IPS-15b (cell line): Measurements from ENCODE around the gene SETD6.

Experiments used
- H3K27me3 ChIP-seq: one replicate; pipeline ENCODE4 v1.6.1; 2013; ENCODE audit warnings: low read length; ENCODE audit not compliant: control insufficient read depth, insufficient read depth
- H3K36me3 ChIP-seq: one replicate; pipeline ENCODE4 v1.6.1; 2013; ENCODE audit warnings: low read length; ENCODE audit not compliant: control insufficient read depth, insufficient read depth
- H3K4me1 ChIP-seq: one replicate; pipeline ENCODE4 v1.6.1; 2013; ENCODE audit warnings: mild to moderate bottlenecking, low read length; ENCODE audit not compliant: control insufficient read depth, insufficient read depth
- H3K4me3 ChIP-seq: one replicate; pipeline ENCODE4 v1.5.1; 2013; ENCODE audit warnings: low read depth, low read length
- H3K9ac ChIP-seq: one replicate; pipeline ENCODE4 v1.6.1; 2013; ENCODE audit warnings: low read depth, mild to moderate bottlenecking, low read length
- H3K9me3 ChIP-seq: one replicate; pipeline ENCODE4 v1.6.1; 2013; ENCODE audit warnings: mild to moderate bottlenecking, low read length; ENCODE audit not compliant: control insufficient read depth, insufficient read depth

Gene SETD6

DNA sequence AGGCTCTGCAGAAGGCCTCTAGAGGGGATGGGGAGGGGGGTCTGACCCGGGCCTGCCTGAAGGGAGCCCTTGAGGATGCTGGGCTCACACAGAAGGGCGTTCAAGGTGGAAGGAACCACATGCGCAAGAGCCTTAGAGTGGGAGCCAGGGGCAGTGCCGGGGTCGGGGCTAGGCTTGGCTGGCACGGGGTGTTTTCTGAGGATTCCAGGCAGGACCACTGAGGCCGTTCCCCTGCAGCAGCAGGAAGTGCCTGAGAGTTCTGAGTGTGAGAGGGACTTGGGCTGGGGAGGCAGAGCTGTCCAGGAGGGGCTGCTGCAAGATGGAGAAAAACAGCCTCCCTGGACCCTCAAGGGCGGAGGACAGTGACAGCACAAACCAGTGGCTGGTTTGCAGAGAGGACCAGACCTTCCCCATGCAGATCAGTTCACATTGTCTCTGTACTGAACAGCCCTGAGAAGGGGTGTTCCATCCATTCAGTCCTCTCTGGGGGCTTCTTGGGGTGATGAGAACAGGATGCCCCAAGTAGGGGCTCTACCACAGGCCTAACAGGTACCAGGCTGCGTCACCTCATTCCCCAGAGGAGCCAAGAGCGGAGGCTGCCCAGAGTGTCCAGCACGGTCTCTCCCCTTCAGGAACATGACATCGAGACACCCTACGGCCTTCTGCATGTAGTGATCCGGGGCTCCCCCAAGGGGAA is 12.0 kb upstream of the SETD6 start:
- H3K9me3 ChIP-seq: no peaks in the 10 kb centered on the region

DNA sequence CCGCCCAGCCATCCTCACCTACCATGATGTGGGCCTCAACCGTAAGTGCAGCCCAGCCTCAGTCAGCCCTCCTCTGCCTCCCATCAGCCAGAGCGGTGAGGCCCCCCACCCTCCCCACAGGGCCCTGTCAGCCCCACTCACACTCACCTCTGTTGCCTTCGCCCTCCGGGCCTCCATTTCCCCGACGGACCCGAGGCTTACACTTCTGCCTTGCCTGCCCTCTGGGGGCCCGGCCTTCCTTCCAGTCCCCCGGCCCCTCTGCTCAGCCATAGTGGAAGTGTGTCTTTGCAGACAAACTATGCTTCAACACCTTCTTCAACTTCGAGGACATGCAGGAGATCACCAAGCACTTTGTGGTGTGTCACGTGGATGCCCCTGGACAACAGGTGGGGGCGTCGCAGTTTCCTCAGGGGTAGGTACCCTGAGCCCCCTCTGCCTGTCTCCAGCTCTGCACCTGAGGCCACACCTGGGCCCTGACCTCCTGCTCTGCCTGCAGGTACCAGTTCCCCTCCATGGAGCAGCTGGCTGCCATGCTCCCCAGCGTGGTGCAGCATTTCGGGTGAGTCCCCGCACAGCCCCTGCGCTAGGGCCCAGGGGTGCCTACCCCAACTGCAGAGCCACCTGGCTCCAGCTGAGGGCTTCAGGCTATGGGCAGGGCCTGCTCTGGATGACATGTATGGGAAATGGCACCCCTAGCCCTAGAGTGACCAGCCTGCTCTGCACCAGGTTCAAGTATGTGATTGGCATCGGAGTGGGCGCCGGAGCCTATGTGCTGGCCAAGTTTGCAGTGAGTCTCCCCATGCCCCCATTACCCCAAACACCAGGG is 11.2 kb upstream of the SETD6 start:
- Histone ChIP-seq H3K36me3 (peaks cover 11% of the 10 kb centered on the region), H3K9me3 (no peaks in the 10 kb centered on the region), H3K27me3 (no peaks in the 10 kb centered on the region), H3K9ac (no peak overlapping the region), H3K4me1 (peaks cover 4% of the 10 kb centered on the region), H3K4me3 (no peak overlapping the region)

More for the DNA sequence above, 12.0 kb upstream of the SETD6 start:
- Histone ChIP-seq H3K27me3 (no peaks in the 10 kb centered on the region), H3K4me1 (peaks cover 4% of the 10 kb centered on the region), H3K4me3 (no peak overlapping the region), H3K9ac (no peak overlapping the region), H3K36me3 (peaks cover 10% of the 10 kb centered on the region)

DNA sequence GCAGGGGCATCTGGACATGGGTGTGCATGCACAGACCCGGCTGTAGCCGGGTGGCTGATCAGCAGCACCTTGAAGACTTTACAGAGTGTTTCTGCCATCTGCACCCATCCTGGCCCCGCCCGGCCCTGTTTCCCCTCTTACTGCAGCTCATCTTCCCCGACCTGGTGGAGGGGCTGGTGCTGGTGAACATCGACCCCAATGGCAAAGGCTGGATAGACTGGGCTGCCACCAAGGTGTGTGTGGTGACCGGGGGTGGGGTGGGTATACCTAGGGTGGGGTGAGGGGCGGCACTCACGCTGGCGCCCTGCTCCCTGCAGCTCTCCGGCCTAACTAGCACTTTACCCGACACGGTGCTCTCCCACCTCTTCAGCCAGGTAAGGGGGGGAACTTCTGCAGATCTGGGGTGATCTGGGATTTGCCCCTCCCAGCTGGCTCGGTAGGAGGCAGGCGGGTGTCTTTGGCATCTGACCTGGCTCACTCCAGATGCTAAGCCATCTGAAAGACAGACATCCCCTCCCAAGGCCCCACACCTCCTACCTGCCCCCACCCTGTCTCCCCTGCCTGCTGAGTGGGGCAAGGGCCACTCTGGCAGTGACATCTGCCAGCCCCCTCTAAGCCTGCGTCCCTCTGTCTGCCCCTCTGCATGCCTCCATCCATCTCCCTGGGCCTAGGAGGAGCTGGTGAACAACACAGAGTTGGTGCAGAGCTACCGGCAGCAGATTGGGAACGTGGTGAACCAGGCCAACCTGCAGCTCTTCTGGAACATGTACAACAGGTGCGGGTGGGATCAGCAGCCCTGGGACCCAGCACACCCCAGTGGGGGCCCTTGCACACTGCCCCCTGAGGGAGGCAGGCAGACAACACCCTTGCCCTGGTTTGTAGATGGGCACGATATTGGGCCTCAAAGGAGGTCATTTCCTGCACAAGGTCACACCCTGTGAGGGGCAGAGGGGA is 8.8 kb upstream of the SETD6 start:
- no peaks in the 10 kb centered on the region for H3K9me3 ChIP-seq
- no peak overlapping the region for H3K4me3 ChIP-seq
- H3K27me3 ChIP-seq: no peaks in the 10 kb centered on the region
- no peaks in the 10 kb centered on the region for H3K4me1 ChIP-seq
- no peak overlapping the region for H3K9ac ChIP-seq
- H3K36me3 ChIP-seq: peaks cover 19% of the 10 kb centered on the region

DNA sequence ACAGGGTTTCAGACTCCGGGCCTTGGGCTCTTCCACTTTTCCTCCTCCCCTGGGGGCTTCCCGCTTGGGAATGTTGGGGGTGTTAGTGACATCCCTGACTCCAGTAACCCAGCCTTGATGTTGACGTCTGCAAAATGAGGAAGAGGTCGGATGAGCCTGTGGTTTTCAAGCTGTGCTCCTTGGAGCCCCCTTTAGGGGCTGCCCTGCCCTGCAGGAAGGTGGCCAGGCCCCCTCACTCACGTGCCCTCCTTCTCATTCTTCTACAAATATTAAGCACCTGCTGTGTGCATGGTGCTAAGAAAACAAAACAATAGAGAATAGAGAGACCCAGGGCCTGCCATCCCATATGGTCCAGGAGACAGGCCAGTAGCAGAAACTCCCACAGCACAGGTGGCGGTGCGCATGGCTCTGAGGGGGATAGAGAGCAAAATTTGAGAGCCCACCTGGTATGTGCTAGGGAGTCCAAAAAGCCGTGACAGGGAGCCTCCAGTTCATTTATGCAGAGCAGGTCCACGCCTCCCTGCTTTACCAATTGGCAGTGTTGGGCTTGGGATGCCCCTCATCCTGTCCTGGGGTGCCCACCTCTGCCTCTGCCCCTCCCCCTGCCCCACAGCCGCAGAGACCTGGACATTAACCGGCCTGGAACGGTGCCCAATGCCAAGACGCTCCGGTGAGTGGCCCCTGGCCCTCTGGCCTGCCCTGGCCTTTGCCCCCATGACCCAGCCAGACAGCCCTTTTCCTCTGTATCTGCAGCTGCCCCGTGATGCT is 7.9 kb upstream of the SETD6 start:
- H3K4me1 ChIP-seq: no peaks in the 10 kb centered on the region
- H3K36me3 ChIP-seq: peaks cover 19% of the 10 kb centered on the region
- no peaks in the 10 kb centered on the region for H3K27me3 ChIP-seq
- H3K4me3 ChIP-seq: no peak overlapping the region
- H3K9me3 ChIP-seq: no peaks in the 10 kb centered on the region
- H3K9ac ChIP-seq: no peak overlapping the region

DNA sequence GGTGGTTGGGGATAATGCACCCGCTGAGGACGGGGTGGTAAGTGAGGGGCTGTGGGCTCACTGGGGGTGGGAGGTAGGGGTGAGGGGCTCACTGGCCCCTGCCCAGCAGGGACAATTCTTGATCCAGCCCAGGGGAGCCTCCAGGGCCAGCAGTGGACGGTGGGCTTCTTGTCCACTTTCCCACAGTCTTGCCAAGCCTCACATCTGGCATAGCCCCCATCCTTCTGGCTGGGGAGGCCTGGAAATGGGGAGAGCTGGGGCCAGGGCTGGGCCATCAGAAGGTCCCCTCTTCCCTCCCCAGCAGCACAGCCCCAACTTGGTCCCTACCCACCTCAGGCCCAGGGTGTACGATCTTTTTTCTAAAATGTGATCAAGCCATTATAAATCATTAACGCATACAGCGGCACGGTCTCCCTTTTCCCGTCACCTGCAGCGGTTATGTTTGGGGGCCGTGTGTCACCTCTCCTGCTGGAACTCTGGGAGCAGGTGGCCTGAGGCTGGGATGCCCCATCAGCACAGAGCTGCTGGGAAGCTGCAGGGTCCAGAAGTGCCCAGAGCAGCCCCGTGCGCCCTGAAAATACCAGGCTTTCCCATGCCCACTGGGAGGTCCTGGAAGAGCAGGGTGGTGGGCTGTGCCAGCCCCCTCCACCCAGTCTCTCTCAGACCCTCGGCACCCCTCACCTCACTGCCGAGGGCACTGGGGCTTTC is 7.2 kb upstream of the SETD6 start:
- H3K9ac ChIP-seq: no peak overlapping the region
- peaks cover 19% of the 10 kb centered on the region for H3K36me3 ChIP-seq
- H3K9me3 ChIP-seq: no peaks in the 10 kb centered on the region
- no peaks in the 10 kb centered on the region for H3K27me3 ChIP-seq
- H3K4me1 ChIP-seq: no peaks in the 10 kb centered on the region
- no peak overlapping the region for H3K4me3 ChIP-seq

DNA sequence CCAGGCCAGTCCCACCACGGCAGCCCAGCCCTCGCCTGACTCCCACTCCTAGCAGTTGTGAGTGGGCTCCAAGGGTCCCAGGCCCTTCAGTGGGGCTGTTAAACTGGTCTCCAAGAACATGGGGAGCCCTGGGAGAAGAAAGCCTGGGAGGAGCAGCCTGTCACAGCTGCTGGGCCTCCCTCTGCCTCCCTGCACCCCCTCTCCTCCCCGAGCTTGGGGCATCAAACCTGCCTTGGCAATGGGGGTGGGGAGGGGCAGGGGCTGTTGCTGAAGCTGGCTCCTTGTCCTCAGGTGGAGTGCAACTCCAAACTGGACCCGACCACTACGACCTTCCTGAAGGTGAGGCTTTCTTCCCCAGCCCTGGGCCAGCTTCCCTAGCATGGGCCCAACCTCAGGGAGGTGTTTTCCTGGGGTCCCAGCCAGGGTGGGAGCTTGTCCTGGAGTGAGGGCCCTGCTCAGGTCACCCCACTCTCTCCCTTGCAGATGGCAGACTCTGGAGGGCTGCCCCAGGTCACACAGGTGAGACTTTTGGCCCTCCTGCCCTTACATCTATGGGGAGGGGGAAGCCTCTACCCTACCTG is 6.6 kb upstream of the SETD6 start:
- peaks cover 16% of the 10 kb centered on the region for H3K36me3 ChIP-seq

DNA sequence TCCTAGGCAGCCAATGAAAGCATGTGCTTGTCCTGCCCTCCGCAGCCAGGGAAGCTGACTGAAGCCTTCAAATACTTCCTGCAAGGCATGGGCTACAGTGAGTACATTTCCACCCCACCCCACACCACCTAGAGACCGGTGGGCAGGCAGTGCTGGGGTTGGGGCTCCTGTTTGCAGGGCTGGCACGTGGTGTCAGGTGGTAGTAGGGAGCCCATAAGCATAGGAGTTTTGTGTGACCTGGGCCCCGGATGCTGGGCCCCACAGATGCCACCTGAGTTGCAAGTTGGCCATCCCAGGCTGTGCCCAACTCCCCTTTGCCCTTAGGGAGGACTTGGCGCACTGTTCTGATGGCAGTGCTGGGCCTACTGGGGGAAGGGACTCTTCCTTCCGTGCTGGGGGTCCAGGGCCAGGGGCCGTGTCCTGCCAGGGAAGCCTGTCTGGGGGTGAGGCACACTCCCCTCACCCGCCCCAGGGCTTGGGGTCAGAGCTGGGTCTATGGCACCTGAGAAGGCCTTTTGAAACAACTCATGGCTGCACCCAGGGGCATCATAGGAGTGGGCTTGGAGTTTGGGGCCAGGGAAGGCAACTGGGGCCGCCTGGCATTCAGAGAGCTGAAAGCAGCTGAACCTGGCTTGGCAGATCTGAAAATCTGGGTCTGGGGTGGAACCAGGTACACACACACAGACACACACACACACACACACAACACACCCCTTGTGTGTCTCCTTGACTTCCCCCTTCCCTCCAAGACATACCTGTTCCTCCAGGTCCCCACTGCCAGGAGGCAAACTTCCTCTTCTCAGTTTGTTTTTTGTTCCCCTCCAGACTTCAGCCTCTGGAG is 5.8 kb upstream of the SETD6 start:
- Histone ChIP-seq H3K9me3 (no peaks in the 10 kb centered on the region), H3K9ac (no peak overlapping the region), H3K4me3 (no peak overlapping the region), H3K4me1 (no peaks in the 10 kb centered on the region), H3K36me3 (peaks cover 9% of the 10 kb centered on the region), H3K27me3 (no peaks in the 10 kb centered on the region)

More for the DNA sequence above, 6.6 kb upstream of the SETD6 start:
- Histone ChIP-seq H3K27me3 (no peaks in the 10 kb centered on the region), H3K4me3 (no peak overlapping the region), H3K9me3 (no peaks in the 10 kb centered on the region), H3K9ac (no peak overlapping the region), H3K4me1 (no peaks in the 10 kb centered on the region)

DNA sequence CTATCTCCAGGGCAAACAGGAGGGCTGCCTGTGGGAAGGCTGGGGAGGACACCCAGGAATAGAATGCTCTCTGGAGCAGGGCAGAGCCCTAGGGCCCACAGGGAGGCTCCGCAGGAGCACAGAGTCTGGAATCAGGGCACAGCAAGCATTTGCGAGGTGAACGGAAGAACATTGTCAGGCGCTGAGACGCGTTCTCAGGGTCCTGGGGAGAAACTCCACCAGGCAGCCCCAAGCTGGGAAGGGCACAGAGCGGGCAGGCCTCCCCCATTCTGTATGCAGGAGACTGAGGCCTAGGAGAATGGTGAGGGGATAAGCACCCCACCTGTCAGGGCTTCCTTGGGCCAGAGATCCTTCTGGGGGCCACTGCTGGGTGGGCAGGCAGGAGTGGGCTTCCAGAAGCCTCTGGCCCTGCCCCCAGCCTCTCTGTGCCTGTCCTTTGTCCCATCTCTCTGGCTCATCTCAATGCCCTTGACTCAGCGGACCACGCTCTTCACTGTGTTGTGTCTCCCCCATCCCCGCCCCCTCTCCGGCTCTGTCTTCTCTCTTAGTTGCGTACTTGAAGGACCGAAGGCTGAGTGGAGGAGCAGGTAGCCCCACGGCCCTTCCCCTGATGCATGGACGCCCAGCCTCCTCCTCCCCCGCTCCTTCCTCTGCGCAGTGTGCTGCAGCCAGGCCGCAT is 5.1 kb upstream of the SETD6 start:
- H3K4me1 ChIP-seq: no peaks in the 10 kb centered on the region
- no peaks in the 10 kb centered on the region for H3K27me3 ChIP-seq
- no peaks in the 10 kb centered on the region for H3K9me3 ChIP-seq
- peaks cover 9% of the 10 kb centered on the region for H3K36me3 ChIP-seq
- H3K9ac ChIP-seq: no peak overlapping the region
- H3K4me3 ChIP-seq: no peak overlapping the region

DNA sequence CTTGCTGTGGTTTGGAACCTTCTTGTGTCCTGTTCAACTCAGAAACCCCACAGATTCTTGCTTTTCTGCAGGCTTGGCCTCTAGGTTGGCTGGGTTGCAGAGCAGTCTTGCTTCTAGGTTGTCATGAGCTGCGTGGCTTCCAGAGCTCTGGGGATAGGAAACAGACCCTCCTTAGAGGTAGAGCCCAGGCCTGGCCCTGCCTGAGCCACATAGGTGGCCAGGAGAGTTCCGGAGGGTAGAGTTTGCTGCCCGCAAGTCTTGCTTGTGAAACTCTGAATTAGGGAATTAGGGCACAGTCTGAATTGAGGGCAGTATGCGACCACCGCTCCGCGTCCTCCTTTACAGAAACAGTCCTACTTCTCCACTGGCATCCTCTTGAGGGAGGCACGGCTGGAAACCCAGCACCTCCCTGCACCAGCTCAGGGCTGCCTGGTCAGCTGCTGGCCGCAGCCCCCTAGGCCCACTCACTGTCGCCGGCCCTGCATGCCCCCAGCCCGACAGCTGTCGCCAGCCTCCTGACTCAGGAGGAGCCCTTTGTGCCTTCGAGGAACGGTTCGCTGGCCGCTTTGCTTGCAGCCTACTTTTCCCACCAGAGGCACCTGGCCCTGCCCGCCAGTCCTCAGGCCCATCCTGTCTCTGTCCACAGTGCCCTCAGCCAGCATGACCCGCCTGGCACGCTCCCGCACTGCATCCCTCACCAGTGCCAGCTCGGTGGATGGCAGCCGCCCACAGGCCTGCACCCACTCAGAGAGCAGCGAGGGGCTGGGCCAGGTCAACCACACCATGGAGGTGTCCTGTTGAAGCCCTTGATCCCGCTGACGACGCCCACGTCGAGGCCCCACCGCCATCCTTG is 4.3 kb upstream of the SETD6 start:
- Histone ChIP-seq H3K27me3 (no peaks in the 10 kb centered on the region), H3K4me1 (no peaks in the 10 kb centered on the region), H3K9ac (no peak overlapping the region), H3K9me3 (no peaks in the 10 kb centered on the region), H3K36me3 (peaks cover 9% of the 10 kb centered on the region), H3K4me3 (no peak overlapping the region)
